HAP-1 (cell line): ENCODE measurements around the gene OSBPL5.
"Not testable (repeated sequence)": the region's sequence is repeated elsewhere in the genome, so short reads cannot be mapped to it uniquely, and the experiment has no call there.

Experiments used
- DNase-seq, 2 experiments: peaks; one replicate each; pipeline ENCODE4 v3.0.0-alpha.2; 2016 to 2020; ENCODE audit warnings: low spot score in 2 of 2
- H3K27me3 ChIP-seq: fragments of 250-450 bp; sonication (Bioruptor Pico); 2 replicates; pipeline ENCODE4 v1.5.1; 2020; ENCODE audit warnings: low read depth, mild to moderate bottlenecking, moderate library complexity
- H3K36me3 ChIP-seq: fragments of 250-450 bp; sonication (Bioruptor Pico); replicated peaks from 2 replicates; pipeline ENCODE4 v1.5.1; 2020; ENCODE audit warnings: mild to moderate bottlenecking
- H3K4me1 ChIP-seq: fragments of 250-450 bp; sonication (Bioruptor Pico); 2 replicates; pipeline ENCODE4 v1.5.1; 2020; ENCODE audit warnings: mild to moderate bottlenecking
- H3K4me3 ChIP-seq: fragments of 250-450 bp; sonication (Bioruptor Pico); 2 replicates; pipeline ENCODE4 v1.5.1; 2020; ENCODE audit warnings: mild to moderate bottlenecking, moderate library complexity
- H3K9me3 ChIP-seq: fragments of 250-450 bp; sonication (Bioruptor Pico); 2 replicates; pipeline ENCODE4 v1.5.1; 2020; ENCODE audit warnings: mild to moderate bottlenecking, moderate library complexity
- in situ Hi-C: fragments of 300-500 bp; cut with MboI; formaldehyde crosslinking; loops from 3 replicates; pipeline ENCODE4 v1.14.3; 2020; ENCODE audit warnings: low sequenced_read_pairs, inconsistent platforms, mixed read lengths

The OSBPL5 gene

DNA sequence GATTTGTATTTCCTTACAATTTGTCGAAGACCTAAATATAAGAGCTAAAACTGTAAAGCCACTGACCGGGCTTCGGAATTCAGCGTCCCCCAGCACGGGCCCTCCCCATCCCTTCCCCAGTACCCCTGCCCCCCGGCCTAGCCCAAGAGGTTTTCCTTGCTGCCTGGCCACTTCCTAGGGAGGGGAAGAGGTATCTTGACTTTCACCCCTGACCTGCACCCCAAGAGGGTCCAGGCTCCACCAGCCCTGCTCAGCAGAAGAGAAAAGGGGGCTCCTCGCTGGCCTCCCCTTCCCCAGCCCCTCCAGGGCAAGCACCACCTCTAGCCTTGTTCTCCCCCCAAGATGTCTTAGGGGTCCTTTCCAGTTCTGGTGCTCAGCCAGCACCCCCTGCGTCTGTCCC, 81.8 kb downstream of the OSBPL5 start:
- Histone ChIP-seq H3K36me3 (no peaks in the 10 kb centered on the region), H3K27me3 (peaks cover 5% of the 10 kb centered on the region; the same call in 1 of the 2 replicates), H3K4me1 (no peaks in the 10 kb centered on the region), H3K9me3 (no peaks in the 10 kb centered on the region), H3K4me3 (no peak overlapping the region)
- no peak for DNase-seq
- in situ Hi-C loops: no loop called here

DNA sequence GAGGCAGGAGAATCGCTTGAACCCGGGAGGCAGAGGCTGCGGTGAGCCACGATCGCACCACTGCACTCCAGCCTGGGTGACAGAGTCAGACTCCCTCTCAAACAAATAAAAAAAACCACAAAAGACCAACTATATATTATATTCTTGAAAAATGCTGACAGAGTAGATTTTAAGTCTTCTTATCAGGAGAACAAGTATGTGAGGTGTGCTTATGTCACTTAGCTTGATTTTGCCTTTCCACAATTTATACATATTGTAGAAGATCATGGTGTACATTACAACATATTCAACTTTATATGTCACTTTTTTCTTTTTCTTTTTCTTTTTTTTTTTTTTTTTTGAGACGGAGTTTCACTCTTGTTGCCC, 83.7 kb downstream of the OSBPL5 start:
- Histone ChIP-seq H3K4me1 (no peaks in the 10 kb centered on the region), H3K27me3 (peaks cover 5% of the 10 kb centered on the region; the same call in 1 of the 2 replicates), H3K36me3 (no peaks in the 10 kb centered on the region), H3K9me3 (no peaks in the 10 kb centered on the region), H3K4me3 (no peak overlapping the region)
- no peak for DNase-seq
- in situ Hi-C loops: no loop called here

DNA sequence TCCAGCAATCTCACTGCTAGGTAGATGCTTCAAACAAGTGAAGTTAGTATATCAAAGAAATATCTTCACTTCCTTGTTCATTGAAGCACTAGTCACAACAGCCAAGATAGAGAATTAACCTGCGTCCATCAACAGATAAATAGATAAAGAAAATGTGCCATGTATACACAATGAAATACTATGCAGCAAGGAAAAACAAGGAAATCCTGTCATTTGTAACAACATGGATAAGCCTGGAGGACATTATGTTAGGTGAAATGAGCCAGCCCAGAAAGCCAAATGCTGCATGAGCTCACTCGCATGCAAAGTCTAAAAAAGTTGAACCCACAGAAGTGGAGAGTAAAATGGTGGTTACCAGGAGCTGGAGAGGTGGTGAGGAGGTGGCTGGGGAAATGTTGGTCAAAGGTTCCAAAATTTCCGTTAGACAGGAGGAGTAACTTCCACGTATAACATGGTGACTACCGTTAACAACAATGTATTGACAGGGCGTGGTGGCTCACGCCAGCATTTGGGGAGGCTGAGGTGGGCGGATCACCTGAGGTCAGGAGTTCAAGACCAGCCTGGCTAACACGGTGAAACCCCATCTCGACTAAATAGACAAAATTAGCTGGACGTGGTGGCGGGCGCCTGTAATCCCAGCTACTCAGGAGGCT, 84.3 kb downstream of the OSBPL5 start:
- Histone ChIP-seq H3K4me3 (no peak overlapping the region), H3K27me3 (peaks cover 5% of the 10 kb centered on the region; the same call in 1 of the 2 replicates), H3K36me3 (no peaks in the 10 kb centered on the region), H3K4me1 (no peaks in the 10 kb centered on the region), H3K9me3 (no peaks in the 10 kb centered on the region)
- DNase-seq: no peak
- in situ Hi-C loops: no loop called here

DNA sequence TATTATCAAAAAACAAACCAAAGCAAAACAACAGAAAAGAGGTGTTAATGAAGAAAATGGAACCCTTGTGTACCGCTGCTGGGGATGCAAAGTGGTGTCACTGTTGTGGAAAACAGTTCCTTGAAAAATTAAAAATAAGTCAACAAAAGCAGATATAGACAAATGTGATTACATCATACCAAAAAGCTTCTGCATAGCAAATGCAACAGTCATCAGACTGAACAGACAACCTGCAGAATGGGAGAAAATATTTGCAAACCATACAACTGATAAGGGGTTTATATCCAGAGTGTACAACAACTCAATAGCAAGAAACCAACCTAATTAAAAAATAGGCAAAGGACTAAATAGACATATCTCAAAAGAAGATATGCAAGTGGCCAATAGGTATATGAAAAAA, 85.0 kb downstream of the OSBPL5 start:
- Histone ChIP-seq H3K9me3 (no peaks in the 10 kb centered on the region), H3K27me3 (peaks cover 1% of the 10 kb centered on the region; the same call in 1 of the 2 replicates), H3K4me3 (no peak overlapping the region), H3K36me3 (no peaks in the 10 kb centered on the region), H3K4me1 (no peaks in the 10 kb centered on the region)
- DNase-seq: no peak
- in situ Hi-C loops: no loop called here

DNA sequence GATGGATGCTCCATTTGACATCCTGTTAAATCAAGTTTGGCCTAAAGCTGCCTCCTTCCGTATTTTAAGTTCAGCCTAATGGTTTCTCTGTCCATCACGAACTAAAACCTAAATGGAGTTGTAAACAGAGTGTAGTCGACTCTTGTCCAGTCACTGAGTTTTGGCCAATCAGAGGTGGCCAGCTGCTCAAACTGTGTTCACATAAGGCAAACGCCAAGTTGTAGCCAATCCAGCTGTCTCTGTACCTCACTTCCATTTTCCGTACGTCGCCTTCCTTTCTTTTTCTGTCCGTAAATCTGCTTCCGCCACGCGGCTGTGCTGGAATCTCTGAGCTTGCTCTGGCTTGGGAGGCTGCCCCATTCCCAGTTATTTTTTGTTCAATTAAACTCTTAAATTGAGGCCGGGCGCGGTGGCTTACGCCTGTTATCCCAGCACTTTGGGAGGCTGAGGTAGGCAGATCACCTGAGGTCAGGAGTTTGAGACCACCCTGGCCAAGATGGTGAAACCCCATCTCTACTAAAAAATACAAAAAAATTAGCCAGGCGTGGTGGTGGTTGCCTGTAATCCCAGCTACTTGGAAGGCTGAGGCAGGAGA, 87.2 kb downstream of the OSBPL5 start:
- Histone ChIP-seq H3K4me3 (no peak overlapping the region), H3K27me3 (no peaks in the 10 kb centered on the region), H3K36me3 (no peaks in the 10 kb centered on the region), H3K4me1 (no peaks in the 10 kb centered on the region), H3K9me3 (no peaks in the 10 kb centered on the region)
- no peak for DNase-seq
- in situ Hi-C loops: no loop called here

DNA sequence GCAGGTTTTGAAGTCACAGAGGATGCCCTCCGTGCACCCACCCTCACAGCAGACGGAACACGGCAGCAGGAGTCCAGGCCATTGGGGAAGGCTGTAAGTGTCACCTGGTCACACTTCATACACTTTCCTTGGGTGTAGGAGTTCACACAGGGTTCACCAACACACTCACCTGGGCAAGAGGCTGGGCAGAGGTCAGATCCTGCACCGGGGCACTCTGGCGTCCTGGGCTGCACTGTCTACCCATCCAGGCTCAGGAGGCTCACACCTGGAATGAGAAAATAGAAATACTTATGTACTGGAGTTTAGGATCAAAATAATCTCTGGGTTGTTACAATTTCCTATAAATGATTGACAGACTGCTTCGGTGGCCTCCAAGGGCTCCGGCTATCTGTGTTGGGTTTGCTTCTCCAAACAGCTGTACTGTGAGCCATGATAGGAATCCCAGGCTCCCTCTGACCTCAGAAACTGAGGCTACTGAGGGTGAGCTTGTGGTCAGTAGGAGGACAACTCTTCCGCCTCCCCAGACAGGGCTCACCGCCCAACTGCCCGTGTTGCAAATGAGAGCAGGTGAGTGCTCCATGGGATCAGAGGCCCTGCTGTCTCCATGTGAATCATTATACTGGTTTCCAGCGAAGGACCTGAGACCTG, 87.8 kb downstream of the OSBPL5 start:
- in situ Hi-C loops: no loop called here
- Histone ChIP-seq H3K4me3 (no peak overlapping the region), H3K4me1 (no peaks in the 10 kb centered on the region; the same call in 1 of the 2 replicates), H3K36me3 (no peaks in the 10 kb centered on the region), H3K9me3 (no peaks in the 10 kb centered on the region), H3K27me3 (no peaks in the 10 kb centered on the region)
- DNase-seq: no peak

DNA sequence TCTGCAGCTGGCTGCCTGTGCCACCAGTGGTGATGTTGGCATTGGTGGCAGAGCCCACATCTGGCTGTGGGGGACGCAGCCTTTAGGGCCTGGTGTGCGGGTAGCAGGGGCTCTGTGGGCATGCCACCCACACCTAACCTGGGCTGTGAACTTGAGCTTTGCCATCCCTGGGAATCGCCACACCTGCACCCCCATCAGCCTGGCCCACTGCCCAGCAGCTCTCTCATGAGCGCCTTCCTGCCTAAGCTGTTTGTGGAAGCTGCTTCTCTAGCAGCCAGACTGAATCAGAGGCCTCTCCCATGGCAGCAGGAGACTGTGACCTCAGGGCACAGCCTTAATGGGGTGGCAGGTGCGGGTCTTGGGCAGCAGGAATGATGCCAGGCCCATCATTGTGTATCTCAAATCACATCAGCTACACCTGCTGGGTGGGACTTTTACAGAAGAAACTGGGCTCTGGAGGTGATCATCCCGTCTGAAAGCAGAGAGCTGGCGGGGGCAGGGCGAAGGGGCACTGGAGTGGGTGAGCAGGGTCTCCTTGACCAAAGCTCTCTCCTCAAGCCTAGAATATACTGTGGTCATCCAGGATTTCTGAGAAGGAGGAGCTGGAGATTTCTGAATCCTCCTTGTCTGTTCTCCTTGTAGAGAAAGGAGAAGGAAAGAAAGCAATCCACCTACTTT, 90.1 kb downstream of the OSBPL5 start:
- DNase-seq: no peak
- in situ Hi-C loops: loop anchor here (25.0 kb wide), 1 partner anchor 337 kb away; no protein-coding TSS in a partner anchor
- Histone ChIP-seq H3K4me3 (no peak overlapping the region), H3K27me3 (no peaks in the 10 kb centered on the region), H3K36me3 (no peaks in the 10 kb centered on the region), H3K9me3 (no peaks in the 10 kb centered on the region), H3K4me1 (no peaks in the 10 kb centered on the region; the same call in 1 of the 2 replicates)

DNA sequence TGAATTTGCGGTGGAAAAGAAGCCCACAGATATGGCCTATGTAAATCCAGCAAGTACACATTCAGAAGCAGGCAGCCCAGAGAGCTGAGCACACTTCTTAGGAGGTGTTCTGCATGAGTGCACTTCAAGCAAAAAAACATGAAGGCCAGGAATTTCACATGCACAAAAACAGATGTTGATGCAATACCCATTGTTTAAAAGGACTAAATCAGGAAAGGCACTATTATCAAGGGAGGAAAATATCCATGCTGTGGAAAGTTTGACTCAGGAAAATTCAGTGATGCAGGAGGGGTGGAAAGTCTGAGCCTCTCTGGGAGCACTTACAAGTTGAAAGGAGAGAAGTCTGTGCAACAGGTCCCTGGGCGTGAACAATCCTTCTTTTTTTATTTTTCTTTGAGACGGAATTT, 92.1 kb downstream of the OSBPL5 start:
- peak in 1 of 2 experiments; percentile 28 for DNase-seq
- H3K9me3 ChIP-seq: no peaks in the 10 kb centered on the region
- H3K4me3 ChIP-seq: no peak overlapping the region
- H3K4me1 ChIP-seq: no peaks in the 10 kb centered on the region; the same call in 1 of the 2 replicates
- in situ Hi-C loops: loop anchor here (25.0 kb wide), 1 partner anchor 339 kb away; no protein-coding TSS in a partner anchor
- no peaks in the 10 kb centered on the region for H3K36me3 ChIP-seq
- H3K27me3 ChIP-seq: no peaks in the 10 kb centered on the region

DNA sequence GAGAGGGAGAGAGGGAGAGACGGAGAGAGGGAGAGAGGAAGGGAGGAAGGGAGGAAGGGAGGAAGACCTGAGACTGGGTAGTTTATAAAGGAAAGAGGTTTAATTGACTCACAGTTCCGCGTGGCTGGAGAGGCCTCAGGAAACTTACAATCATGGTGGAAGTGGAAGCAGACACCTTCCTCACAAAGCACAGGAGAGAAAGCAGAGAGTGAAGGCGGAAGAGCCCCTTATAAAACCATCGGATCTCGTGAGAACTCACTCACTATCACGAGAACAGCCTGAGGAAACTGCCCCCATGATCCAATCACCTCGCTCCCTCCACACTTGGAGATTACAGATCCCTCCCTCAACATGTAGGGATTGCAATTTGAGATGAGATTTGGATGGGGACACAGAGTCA, 95.7 kb downstream of the OSBPL5 start:
- Histone ChIP-seq H3K4me1 (peaks cover under 1% of the 10 kb centered on the region), H3K4me3 (no peak overlapping the region), H3K36me3 (no peaks in the 10 kb centered on the region), H3K9me3 (peaks cover 14% of the 10 kb centered on the region), H3K27me3 (no peaks in the 10 kb centered on the region)
- in situ Hi-C loops: loop anchor here (25.0 kb wide), 1 partner anchor 343 kb away; no protein-coding TSS in a partner anchor
- no peak for DNase-seq

DNA sequence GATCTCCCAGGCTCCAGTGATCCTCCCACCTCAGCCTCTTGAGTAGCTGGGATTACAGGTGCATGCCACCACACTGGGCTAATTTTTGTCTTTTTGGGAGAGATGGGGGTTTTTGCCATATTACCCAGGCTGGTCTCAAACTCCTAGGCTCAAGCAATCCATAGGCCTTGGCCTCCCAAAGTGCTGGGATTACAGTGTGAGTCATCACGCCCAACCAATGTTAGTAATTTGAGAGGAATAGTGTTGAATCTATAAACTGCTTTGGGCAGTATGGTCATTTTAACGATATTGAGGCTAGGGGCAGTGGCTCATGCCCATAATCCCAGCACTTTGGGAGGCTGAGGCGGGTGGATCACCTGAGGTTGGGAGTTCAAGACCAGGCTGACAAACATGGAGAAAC, 98.8 kb downstream of the OSBPL5 start:
- H3K36me3 ChIP-seq, DNase-seq, H3K27me3 ChIP-seq, H3K4me3 ChIP-seq: not testable (repeated sequence)
- in situ Hi-C loops: loop anchor here (25.0 kb wide), 1 partner anchor 346 kb away; no protein-coding TSS in a partner anchor
- Histone ChIP-seq H3K4me1 (peaks cover 11% of the 10 kb centered on the region), H3K9me3 (peaks cover 20% of the 10 kb centered on the region)

DNA sequence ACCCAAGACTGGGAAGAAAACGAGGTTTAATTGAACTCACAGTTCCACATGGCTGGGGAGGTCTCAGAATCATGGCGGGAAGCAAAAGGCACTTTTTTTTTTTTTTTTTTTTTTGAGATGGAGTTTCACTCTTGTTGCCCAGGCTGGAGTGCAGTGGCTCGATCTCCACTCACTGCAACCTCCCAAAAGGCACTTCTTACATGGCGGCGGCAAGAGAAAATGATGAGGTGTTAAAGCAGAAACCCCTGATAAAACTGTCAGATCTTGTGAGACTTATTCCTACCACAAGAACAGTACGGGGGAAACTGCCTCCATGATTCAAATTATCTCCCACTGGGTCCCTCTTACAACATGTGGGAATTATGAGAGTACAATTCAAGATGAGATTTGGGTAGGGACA, 100.4 kb downstream of the OSBPL5 start:
- DNase-seq, H3K27me3 ChIP-seq, H3K4me3 ChIP-seq, H3K36me3 ChIP-seq: not testable (repeated sequence)
- H3K9me3 ChIP-seq: peaks cover 20% of the 10 kb centered on the region
- in situ Hi-C loops: loop anchor here (25.0 kb wide), 1 partner anchor 348 kb away; no protein-coding TSS in a partner anchor
- H3K4me1 ChIP-seq: peaks cover 11% of the 10 kb centered on the region

DNA sequence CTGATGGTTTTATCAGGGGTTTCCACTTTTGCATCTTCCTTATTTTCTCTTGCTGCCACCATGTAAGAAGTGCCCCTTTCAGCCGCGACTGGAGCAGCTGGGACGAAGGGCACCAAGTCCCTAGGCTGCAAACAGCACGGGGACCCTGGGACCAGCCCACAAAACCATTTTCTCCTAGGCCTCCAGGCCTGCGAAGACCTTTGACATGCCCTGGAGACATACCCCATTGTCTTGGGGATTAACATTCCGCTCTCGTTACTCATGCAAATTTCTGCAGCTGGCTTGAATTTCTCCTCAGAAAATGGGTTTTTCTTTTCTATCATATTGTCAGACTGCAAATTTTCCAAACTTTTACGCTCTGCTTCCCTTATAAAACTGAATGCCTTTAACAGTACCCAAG, 101.2 kb downstream of the OSBPL5 start:
- DNase-seq: peak; percentile 84 to 89
- in situ Hi-C loops: loop anchor here (25.0 kb wide), 1 partner anchor 348 kb away; no protein-coding TSS in a partner anchor
- not testable (repeated sequence) for H3K27me3 ChIP-seq, H3K4me3 ChIP-seq, H3K36me3 ChIP-seq
- H3K4me1 ChIP-seq: peaks cover 11% of the 10 kb centered on the region
- peaks cover 20% of the 10 kb centered on the region for H3K9me3 ChIP-seq

DNA sequence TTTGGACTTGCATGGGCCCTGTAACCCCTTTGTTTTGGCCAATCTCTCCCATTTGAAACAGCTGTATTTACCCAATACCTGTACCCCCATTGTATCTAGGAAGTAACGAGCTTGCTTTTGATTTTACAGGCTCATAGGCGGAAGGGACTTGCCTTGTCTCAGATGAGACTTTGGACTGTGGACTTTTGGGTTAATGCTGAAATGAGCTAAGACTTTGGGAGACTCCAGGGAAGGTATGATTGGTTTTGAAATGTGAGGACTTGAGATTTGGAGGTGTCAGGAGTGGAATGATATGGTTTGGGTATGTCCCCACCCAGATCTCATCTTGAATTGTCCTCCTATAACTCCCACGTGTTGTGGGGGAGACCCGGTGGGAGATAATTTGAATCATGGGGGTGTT, 101.7 kb downstream of the OSBPL5 start:
- not testable (repeated sequence) for H3K4me3 ChIP-seq, H3K27me3 ChIP-seq, H3K36me3 ChIP-seq, DNase-seq
- Histone ChIP-seq H3K9me3 (peaks cover 20% of the 10 kb centered on the region), H3K4me1 (peaks cover 11% of the 10 kb centered on the region)
- in situ Hi-C loops: loop anchor here (25.0 kb wide), 1 partner anchor 349 kb away; no protein-coding TSS in a partner anchor
